Stimulated activated CD4-positive, alpha-beta T cell treated with anti-CD3 and anti-CD28 coated beads, Interleukin-15, amount 100 ng/mL, for 48 hours (primary cell): Measurements from ENCODE around the gene ZNF718.
"Not testable (repeated sequence)": the region's sequence is repeated elsewhere in the genome, so short reads cannot be mapped to it uniquely, and the experiment has no call there.

Experiments
- DNase-seq, 2 donors: peaks; one replicate each; pipeline ENCODE4 v3.0.0-alpha.2; 2020; ENCODE audit warnings: low read depth in 2 of 2

Gene ZNF718

GRCh38 chr4:161496-162284, 37.4 kb downstream of the ZNF718 start:
- no peak for DNase-seq

GRCh38 chr4:169640-170039, 45.3 kb downstream of the ZNF718 start:
- DNase-seq, result not testable (repeated sequence)

GRCh38 chr4:171318-171717, 47.0 kb downstream of the ZNF718 start:
- not testable (repeated sequence) for DNase-seq

- DNase-seq, result no peak
These were observed 49.5 kb downstream of the ZNF718 start for GRCh38 chr4:173666-174314.

- no peak for DNase-seq
These were observed 51.7 kb downstream of the ZNF718 start for GRCh38 chr4:175986-176385.

GRCh38 chr4:176995-177394, 52.7 kb downstream of the ZNF718 start:
- DNase-seq, result no peak

GRCh38 chr4:182225-182624, 57.9 kb downstream of the ZNF718 start:
- not testable (repeated sequence) for DNase-seq

GRCh38 chr4:188091-188490, 63.8 kb downstream of the ZNF718 start:
- no peak for DNase-seq

GRCh38 chr4:195159-195558, 70.9 kb downstream of the ZNF718 start:
- DNase-seq, result not testable (repeated sequence)

GRCh38 chr4:200936-201335, 76.6 kb downstream of the ZNF718 start:
- DNase-seq, result no peak

GRCh38 chr4:202822-203221, 78.5 kb downstream of the ZNF718 start:
- not testable (repeated sequence) for DNase-seq

GRCh38 chr4:205097-205756, 80.9 kb downstream of the ZNF718 start:
- DNase-seq, result no peak

- DNase-seq, result no peak
These were observed 81.8 kb downstream of the ZNF718 start for GRCh38 chr4:206054-206453.

GRCh38 chr4:208416-209096, 84.3 kb downstream of the ZNF718 start:
- DNase-seq, result not testable (repeated sequence)

GRCh38 chr4:211033-211511, 86.8 kb downstream of the ZNF718 start:
- no peak for DNase-seq

- DNase-seq, result no peak
These were observed 88.3 kb downstream of the ZNF718 start for GRCh38 chr4:212438-213188.

- DNase-seq, result not testable (repeated sequence)
These were observed 88.9 kb downstream of the ZNF718 start for GRCh38 chr4:213189-213535.
